Measurements from ENCODE around the gene LCTL.
"Not testable (repeated sequence)": the region's sequence is repeated elsewhere in the genome, so short reads cannot be mapped to it uniquely, and the experiment has no call there.

Gene LCTL

GRCh38 chr15:66504563-66505429 is 61.0 kb downstream of the LCTL start, which contains the start of the genes RPL4 and ZWILCH:
RPL4 (minus strand) TSS chr15:66504855; CDS start chr15:66504790, 65 bp downstream.
ZWILCH (plus strand) TSS chr15:66505326; CDS start chr15:66505339, 13 bp downstream.
- DNase-seq (ENCODE audit: low read depth in 2 of 2) = peak; percentile 89 to 93
- H3K4me3 ChIP-seq (replicated peaks in 1 of 2; ENCODE audit: low read depth in 2 of 2, low read length in 2 of 2) = peak within 1 kb of the TSS; percentile 75 to 96
- TF ChIP-seq CTCF (IDR thresholded peaks at IDR 0.05; ENCODE audit: low read depth, low read length) = no peak

- no peak for DNase-seq (ENCODE audit: low read depth in 2 of 2)
- peak overlapping the region; percentile 75 to 96 for H3K4me3 ChIP-seq (replicated peaks in 1 of 2; ENCODE audit: low read depth in 2 of 2, low read length in 2 of 2)
- TF ChIP-seq CTCF (IDR thresholded peaks at IDR 0.05; ENCODE audit: low read depth, low read length) = no peak
Observed at GRCh38 chr15:66503780-66504562, 61.8 kb downstream of the LCTL start.

- peak in 1 of 2 donors; percentile 57 for DNase-seq (ENCODE audit: low read depth in 2 of 2)
- peak overlapping the region; percentile 75 to 96 for H3K4me3 ChIP-seq (replicated peaks in 1 of 2; ENCODE audit: low read depth in 2 of 2, low read length in 2 of 2)
Observed at GRCh38 chr15:66503041-66503648, 62.7 kb downstream of the LCTL start.

- no peak for TF ChIP-seq CTCF (IDR thresholded peaks at IDR 0.05; ENCODE audit: low read depth, low read length)
- DNase-seq (ENCODE audit: low read depth in 2 of 2) = no peak
- H3K4me3 ChIP-seq (replicated peaks in 1 of 2; ENCODE audit: low read depth in 2 of 2, low read length in 2 of 2) = peak overlapping the region; percentile 75 to 96
Observed at GRCh38 chr15:66502491-66502890, 63.3 kb downstream of the LCTL start.

- DNase-seq (ENCODE audit: low read depth in 2 of 2) = not testable (repeated sequence)
Observed at GRCh38 chr15:66500346-66500745, 65.5 kb downstream of the LCTL start.

GRCh38 chr15:66498501-66499386 is 67.1 kb downstream of the LCTL start:
- peak; percentile 63 to 66 for DNase-seq (ENCODE audit: low read depth in 2 of 2)
- TF ChIP-seq CTCF (IDR thresholded peaks at IDR 0.05; ENCODE audit: low read depth, low read length) = peak; percentile 31
- H3K4me3 ChIP-seq (replicated peaks in 1 of 2; ENCODE audit: low read depth in 2 of 2, low read length in 2 of 2) = no peak overlapping the region

More at GRCh38 chr15:66500346-66500745, 65.5 kb downstream of the LCTL start:
- not testable (repeated sequence) for H3K4me3 ChIP-seq (replicated peaks in 1 of 2; ENCODE audit: low read depth in 2 of 2, low read length in 2 of 2)

All from cardiac fibroblast (primary cell).